Kidney (tissue), 14 donors: ENCODE measurements around the gene RGL3. TPM values are rescaled to one million over a fixed set of nuclear protein-coding genes. Genes with fewer than 3 reads are reported as not detected.

Source experiments
- DNase-seq, 5 donors: peaks; one replicate each; pipeline ENCODE4 v3.0.0-alpha.2; 2013 to 2020
- FAIRE-seq: peaks from 2 replicates; lab custom pipeline; 2012; peaks lifted over from hg19 to GRCh38; lab: Jason Lieb, UNC
- H3K27ac ChIP-seq, 2 donors: one replicate each; pipeline ENCODE4 v1.7.0; 2013; ENCODE audit warnings: low read depth in 2 of 2, low read length in 2 of 2, inconsistent platforms in 1 of 2
- H3K27me3 ChIP-seq: one replicate; pipeline ENCODE4 v1.7.1; 2013; ENCODE audit warnings: low read length, inconsistent platforms; ENCODE audit not compliant: control insufficient read depth, insufficient read depth
- H3K36me3 ChIP-seq, 3 donors: one replicate each; pipeline versions ENCODE4 v1.7.0 to v1.7.1; 2013; ENCODE audit warnings: low read length in 3 of 3, control low read depth in 1 of 3, inconsistent platforms in 1 of 3; ENCODE audit not compliant: insufficient read depth in 3 of 3, control insufficient read depth in 2 of 3
- H3K4me1 ChIP-seq, 3 donors: one replicate each; pipeline versions ENCODE4 v1.7.0 to v1.7.1; 2013; ENCODE audit warnings: low read length in 3 of 3, inconsistent platforms in 1 of 3, low read depth in 1 of 3; ENCODE audit not compliant: control insufficient read depth in 2 of 3, insufficient read depth in 2 of 3
- H3K4me3 ChIP-seq, 3 donors: one replicate each; pipeline versions ENCODE4 v1.7.0 to v1.8.1; 2013; ENCODE audit warnings: low read length in 3 of 3, control low read depth in 1 of 3, inconsistent platforms in 1 of 3
- H3K9ac ChIP-seq, 3 donors: one replicate each; pipeline versions ENCODE4 v1.7.0 to v1.7.1; 2013; ENCODE audit warnings: low read length in 3 of 3, control low read depth in 1 of 3, inconsistent platforms in 1 of 3
- H3K9me3 ChIP-seq, 3 donors: one replicate each; pipeline versions ENCODE4 v1.7.0 to v1.7.1; 2013; ENCODE audit warnings: low read length in 3 of 3, control low read depth in 1 of 3, inconsistent platforms in 1 of 3; ENCODE audit not compliant: control insufficient read depth in 2 of 3, insufficient read depth in 1 of 3
- CTCF ChIP-seq: IDR thresholded peaks from 3 replicates; pipeline ENCODE4 v1.5.1; 2012; ENCODE audit warnings: mild to moderate bottlenecking, moderate library complexity, borderline replicate concordance; ENCODE audit not compliant: insufficient read depth; ENCODE audit errors: extremely low read depth
- intact Hi-C: fragments of 100-400 bp; cut with DNase I; formaldehyde crosslinking; loops from one replicate; pipeline ENCODE4 v1.11.1; 2022
- polyA plus RNA-seq: library from polyadenylated mRNA; stranded (reverse); fragments of 350-450 nt; fragmentation: Illumina TruSeq; extraction: RNeasy Lipid Tissue Mini Kit (QIAGEN cat#74804); gene quantifications from one replicate; pipeline ENCODE4 v1.2.3, GENCODE V29; 2014; ENCODE audit warnings: low read depth, low replicate concordance; ENCODE audit not compliant: insufficient read depth
- total RNA-seq: library from RNA; stranded (reverse); fragmentation: NEBNext Ultra II Directional; extraction: Animal tissue kit (Norgen Biotek cat#: 25700); gene quantifications from one replicate; pipeline ENCODE4 v1.2.1, GENCODE V29; 2021
- donor health status: control.
- donor health status: control.
- donor health status: control.
- donor health status: control.
- donor health status: control.
- donor health status: DM: yes; HTN: yes; CAD: no.
- donor health status: Normal renal cell carcinoma (clear cell type).

Gene RGL3
- total and polyA plus RNA-seq, 2 donors from 2014 or later: 56.9 to 126 TPM

GRCh38 chr19:11390359-11390758 is 28.8 kb downstream of the RGL3 start:
- no peak for FAIRE-seq
- intact Hi-C loops: no loop called here

GRCh38 chr19:11387162-11388034 is 31.7 kb downstream of the RGL3 start:
- Histone ChIP-seq H3K36me3 (no peaks in the 10 kb centered on the region), H3K9me3 (peaks cover 0 to 6% (median 0%) of the 10 kb centered on the region in 3 donors), H3K4me1 (peaks cover 0 to 9% (median 0%) of the 10 kb centered on the region in 3 donors), H3K27ac (no peak overlapping the region), H3K9ac (no peak overlapping the region), H3K4me3 (no peak overlapping the region), H3K27me3 (peaks cover 3% of the 10 kb centered on the region)
- TF ChIP-seq CTCF: no peak
- DNase-seq: no peak
- intact Hi-C loops: no loop called here
- no peak for FAIRE-seq

More at GRCh38 chr19:11390359-11390758, 28.8 kb downstream of the RGL3 start:
- TF ChIP-seq CTCF: no peak
- Histone ChIP-seq H3K9ac (no peak overlapping the region), H3K9me3 (peaks cover 0 to 6% (median 0%) of the 10 kb centered on the region in 3 donors), H3K27ac (no peak overlapping the region), H3K4me1 (no peaks in the 10 kb centered on the region), H3K4me3 (no peak overlapping the region), H3K27me3 (no peaks in the 10 kb centered on the region), H3K36me3 (peaks cover 0 to 4% (median 0%) of the 10 kb centered on the region in 3 donors)
- DNase-seq: no peak

GRCh38 chr19:11384778-11385129 is 34.4 kb downstream of the RGL3 start:
- intact Hi-C loops: no loop called here
- no peak for FAIRE-seq
- H3K4me1 ChIP-seq: peaks cover 0 to 26% (median 0%) of the 10 kb centered on the region in 3 donors

More at GRCh38 chr19:11384778-11385129, 34.4 kb downstream of the RGL3 start:
- Histone ChIP-seq H3K36me3 (no peaks in the 10 kb centered on the region), H3K27me3 (peaks cover 7% of the 10 kb centered on the region), H3K9ac (no peak overlapping the region), H3K9me3 (no peaks in the 10 kb centered on the region), H3K27ac (no peak overlapping the region), H3K4me3 (no peak overlapping the region)
- no peak for DNase-seq
- no peak for TF ChIP-seq CTCF
